ENCODE results near the gene ALDH1L1. TPM values are rescaled to one million over a fixed set of nuclear protein-coding genes. Genes with fewer than 3 reads are reported as not detected.

Gene ALDH1L1
- total and polyA plus RNA-seq, 2 of the 8 experiments (the other 6 are each of a cell fraction or from before 2014, with no cell fraction given), result 0.98 to 1.6 TPM

DNA sequence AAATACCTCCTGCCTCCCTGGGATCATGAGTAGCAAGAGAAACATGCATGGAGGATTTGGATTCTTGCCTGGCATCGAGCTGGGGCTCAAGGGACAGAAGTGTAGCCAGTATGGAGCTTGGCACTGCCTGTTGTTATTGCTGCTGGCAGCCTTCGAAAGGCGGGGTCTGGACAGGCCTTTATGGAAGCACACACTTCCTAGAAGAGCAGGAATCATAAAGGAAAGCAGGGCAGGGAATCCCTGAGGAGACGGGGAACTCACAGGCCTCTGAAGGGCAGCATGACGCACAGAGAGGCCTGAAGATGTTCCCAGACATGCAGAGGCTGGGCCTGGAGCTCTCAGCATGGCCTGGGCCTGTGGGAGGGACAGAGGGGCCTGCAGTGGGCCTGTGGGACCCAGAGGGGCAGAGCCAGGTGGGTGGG lies 77.8 kb downstream of the ALDH1L1 start (continued):
- TF ChIP-seq SAP30 (IDR thresholded peaks at IDR 0.05; ENCODE audit: insufficient read depth, insufficient replicate concordance, low read length) (no peak), SRF (IDR thresholded peaks at IDR 0.05; ENCODE audit: low read depth, low read length) (no peak), TCF12 (IDR thresholded peaks at IDR 0.05; ENCODE audit: low read depth, low read length) (no peak)
